Caki2 (cell line): ENCODE results near the gene STAT1. TPM values are rescaled to one million over a fixed set of nuclear protein-coding genes. Genes with fewer than 3 reads are reported as not detected.
"Not testable (repeated sequence)": the region's sequence is repeated elsewhere in the genome, so short reads cannot be mapped to it uniquely, and the experiment has no call there.

Experiments
- DNase-seq: peaks from one replicate; pipeline ENCODE4 v3.0.0-alpha.2; 2015; ENCODE audit warnings: low read depth
- in situ Hi-C: cut with HindIII; loops from 2 replicates; pipeline ENCODE4 v1.10.0; 2016; ENCODE audit warnings: low sequenced_read_pairs, low pct_unique_long_range_greater_than_20kb, mixed read lengths
- total RNA-seq: library from RNA; depleted of rRNA; stranded (reverse); fragments of >200 nt; shearing (Covaris generic); gene quantifications from 2 replicates; pipeline ENCODE4 v1.2.3, GENCODE V29; 2014; ENCODE audit warnings: low replicate concordance

STAT1 gene
- total RNA-seq, 1 experiment from 2014 or later, result 365 TPM

DNA sequence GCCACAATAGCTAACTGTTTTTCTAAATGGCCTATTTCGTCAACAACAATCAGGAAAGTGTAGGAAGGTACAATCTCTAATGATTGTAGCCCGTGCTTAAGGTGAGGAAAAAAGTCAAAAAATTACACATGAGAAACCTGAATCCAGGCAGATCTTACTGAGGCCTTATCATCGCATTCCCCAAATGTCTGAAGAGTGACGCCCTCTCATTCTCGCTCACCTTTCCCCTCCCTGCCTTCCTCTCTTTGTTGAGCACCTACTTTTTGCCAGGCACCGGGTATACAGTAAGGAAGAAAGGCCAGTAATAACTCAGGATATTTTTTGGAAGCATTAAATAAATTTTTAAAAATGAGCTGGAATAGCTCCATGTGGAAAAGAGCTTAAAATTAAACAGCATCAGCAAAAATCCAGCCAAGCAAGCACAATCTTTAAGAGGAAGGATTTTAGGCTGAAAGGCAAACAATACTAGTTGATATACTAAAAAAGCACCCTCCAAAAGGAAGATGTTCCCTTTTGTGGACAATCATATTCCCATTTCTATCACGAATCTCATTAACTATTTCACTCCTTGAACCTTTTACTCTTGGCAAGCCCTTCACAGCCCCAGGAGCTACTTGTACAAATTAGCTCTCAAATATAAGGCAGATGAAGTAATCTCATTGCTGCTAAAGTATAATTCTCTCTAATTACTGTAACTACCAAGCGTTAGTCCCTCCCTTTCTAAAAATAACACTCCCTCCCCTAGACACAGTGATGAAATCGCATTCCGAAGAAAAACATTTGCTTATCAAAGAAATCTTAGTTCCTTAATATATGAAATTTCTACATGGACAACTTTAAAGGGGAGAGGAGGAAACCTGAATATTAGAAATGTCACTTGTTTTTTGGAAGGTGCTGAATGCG is 40.0 kb downstream of the STAT1 start:
- in situ Hi-C loops, result no loop called here
- no peak for DNase-seq

GRCh38 chr2:190973262-190973661 is 40.7 kb downstream of the STAT1 start:
- DNase-seq, result no peak
- in situ Hi-C loops, result no loop called here

DNA sequence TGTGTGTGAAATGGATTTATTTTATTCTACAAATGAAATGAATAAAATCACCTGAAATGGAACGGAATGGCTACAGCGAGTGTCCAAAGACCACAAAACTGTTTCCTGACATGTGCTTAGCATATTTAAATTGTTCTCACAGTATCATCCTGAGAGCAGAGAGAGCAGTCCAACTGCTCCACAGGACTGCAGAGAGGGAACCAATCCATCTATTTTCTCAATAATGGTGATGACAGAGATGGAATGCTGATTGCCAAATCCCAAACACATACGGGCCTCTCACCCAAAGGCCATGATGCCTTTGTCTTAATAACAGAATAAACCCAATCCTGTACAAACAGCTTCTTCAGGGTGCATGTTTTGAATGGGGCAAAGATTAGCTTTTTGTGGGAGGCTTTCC is 41.1 kb downstream of the STAT1 start:
- DNase-seq, result no peak
- in situ Hi-C loops, result no loop called here

- in situ Hi-C loops, result no loop called here
Measured at GRCh38 chr2:190972213-190972612, 41.8 kb downstream of the STAT1 start.

GRCh38 chr2:190970873-190971506 is 43.0 kb downstream of the STAT1 start:
- no peak for DNase-seq
- in situ Hi-C loops, result no loop called here

More at GRCh38 chr2:190972213-190972612, 41.8 kb downstream of the STAT1 start:
- no peak for DNase-seq

DNA sequence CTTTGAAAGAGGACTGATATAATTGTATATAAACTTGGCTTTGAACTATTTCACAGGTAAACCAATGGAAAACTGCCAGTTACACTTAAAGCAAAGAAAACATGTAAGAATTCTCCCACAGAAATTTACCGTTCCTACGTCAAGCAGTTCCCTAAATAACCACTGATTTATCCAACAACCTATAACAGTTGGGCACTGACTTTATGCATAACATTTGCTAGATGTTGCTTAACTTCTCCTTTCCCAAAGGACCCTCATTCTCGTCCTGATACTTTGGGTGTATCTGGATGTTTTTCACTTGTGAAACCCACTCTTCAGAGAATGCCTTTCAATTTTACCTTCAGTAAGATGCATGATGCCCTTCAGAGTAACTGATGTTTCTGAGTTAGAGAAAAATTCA is 43.8 kb downstream of the STAT1 start:
- in situ Hi-C loops, result no loop called here
- DNase-seq, result no peak

GRCh38 chr2:190968522-190968921 is 45.4 kb downstream of the STAT1 start:
- DNase-seq, result no peak
- in situ Hi-C loops, result no loop called here

DNA sequence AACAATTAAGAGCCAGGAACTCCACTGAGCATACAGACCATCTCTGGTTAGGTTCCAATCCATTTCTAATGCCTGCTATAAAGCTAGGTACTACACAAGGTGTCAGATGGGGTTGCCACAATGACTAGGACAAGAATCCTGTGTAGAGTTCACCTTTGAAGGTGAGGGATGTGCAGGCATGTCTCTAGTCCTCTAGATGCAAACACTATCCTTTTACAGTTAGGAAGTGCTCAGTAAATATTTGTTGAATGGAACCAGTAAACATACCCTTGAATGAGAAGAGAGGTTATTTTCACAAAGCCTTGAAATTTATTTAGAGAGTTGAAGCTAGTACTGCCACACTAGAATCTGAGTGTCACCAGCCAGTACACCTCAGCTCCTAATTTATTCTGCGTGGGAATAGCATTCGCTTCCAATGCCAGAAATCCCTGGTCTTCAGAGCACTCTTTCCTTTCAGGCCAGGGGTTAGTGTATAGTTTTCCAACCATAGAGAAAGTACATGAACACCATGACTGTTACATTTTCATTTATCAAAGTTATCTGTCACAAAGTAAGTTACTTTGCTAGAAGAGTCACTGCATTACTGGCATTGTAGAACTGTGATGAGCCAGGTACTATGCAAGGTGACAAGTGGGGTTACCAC is 48.3 kb downstream of the STAT1 start:
- in situ Hi-C loops, result no loop called here
- no peak for DNase-seq

- DNase-seq, result no peak
- in situ Hi-C loops, result no loop called here
Measured at GRCh38 chr2:190964170-190964795, 49.7 kb downstream of the STAT1 start.

DNA sequence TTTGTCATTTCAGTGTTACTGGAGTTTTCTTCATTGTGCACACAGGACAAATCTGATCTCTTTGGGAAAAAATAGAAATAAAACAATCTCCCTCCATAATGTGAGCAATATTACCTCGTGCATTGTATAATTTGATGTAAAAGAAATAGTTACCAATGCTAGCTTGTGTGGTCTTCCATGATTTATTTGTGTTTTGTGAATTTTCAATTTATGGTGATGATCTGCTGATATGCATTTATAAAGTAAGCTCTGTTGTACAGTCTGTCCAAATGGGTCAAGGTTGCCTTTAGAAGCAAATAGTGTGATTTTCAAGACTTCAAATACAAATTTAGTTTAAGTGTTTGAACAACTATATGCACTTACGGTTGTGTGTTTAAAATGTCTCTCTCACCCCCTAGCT is 50.9 kb downstream of the STAT1 start:
- DNase-seq, result no peak
- in situ Hi-C loops, result no loop called here

GRCh38 chr2:190961918-190962487 is 52.0 kb downstream of the STAT1 start:
- in situ Hi-C loops, result no loop called here
- DNase-seq, result no peak

DNA sequence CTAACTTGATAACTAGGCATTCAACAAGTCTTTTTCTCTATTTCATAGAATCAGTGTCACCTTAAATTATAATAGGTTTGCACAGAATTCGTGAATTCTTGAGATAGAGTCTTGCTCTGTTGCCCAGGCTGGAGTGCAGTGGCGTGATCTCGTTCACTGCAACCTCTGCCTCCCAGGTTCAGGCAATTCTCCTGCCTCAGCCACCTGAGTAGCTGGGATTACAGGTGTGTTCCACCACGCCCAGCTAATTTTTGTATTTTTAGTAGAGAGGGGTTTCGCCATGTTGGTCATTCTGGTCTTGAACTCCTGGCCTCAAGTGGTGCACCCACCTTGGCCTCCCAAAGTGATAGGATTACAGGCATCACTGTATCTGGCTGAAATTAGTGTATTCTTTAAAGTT is 52.9 kb downstream of the STAT1 start:
- in situ Hi-C loops, DNase-seq: not testable (repeated sequence)

GRCh38 chr2:190959911-190960788 is 53.8 kb downstream of the STAT1 start:
- in situ Hi-C loops, result no loop called here
- no peak for DNase-seq

GRCh38 chr2:190953257-190953656 is 60.7 kb downstream of the STAT1 start:
- no peak for DNase-seq
- in situ Hi-C loops, result no loop called here

GRCh38 chr2:190950566-190950991 is 63.4 kb downstream of the STAT1 start:
- in situ Hi-C loops, result no loop called here
- no peak for DNase-seq

DNA sequence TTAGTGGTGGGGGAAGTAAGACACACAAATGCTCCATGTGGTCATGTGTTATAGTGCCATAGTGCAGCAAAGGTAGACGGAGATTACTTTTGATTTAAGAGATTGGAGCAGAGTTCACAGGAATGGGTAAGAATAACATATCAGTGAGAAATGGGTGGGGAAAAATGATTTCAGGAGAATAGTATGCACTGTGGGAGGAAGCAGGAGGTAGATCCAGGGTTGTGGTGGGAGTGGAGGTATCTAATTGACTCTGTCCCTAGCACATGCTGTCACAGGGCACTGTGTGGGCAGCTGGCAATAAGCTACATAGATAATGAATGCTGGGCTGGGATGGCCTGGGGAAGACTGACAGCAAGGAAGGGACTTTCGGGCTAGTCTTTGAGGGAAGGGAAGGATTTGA is 65.3 kb downstream of the STAT1 start:
- peak; percentile 87 for DNase-seq
- in situ Hi-C loops, result no loop called here

- in situ Hi-C loops, result no loop called here
- peak; percentile 88 for DNase-seq
Measured at GRCh38 chr2:190947711-190948251, 66.2 kb downstream of the STAT1 start.
